ELF-1 (cell line): ENCODE results near the gene CCDC187.

Experiments used
- DNase-seq: peaks from one replicate; pipeline ENCODE4 v3.0.0-alpha.2; 2016; ENCODE audit warnings: low read depth, low spot score

The CCDC187 gene

DNA sequence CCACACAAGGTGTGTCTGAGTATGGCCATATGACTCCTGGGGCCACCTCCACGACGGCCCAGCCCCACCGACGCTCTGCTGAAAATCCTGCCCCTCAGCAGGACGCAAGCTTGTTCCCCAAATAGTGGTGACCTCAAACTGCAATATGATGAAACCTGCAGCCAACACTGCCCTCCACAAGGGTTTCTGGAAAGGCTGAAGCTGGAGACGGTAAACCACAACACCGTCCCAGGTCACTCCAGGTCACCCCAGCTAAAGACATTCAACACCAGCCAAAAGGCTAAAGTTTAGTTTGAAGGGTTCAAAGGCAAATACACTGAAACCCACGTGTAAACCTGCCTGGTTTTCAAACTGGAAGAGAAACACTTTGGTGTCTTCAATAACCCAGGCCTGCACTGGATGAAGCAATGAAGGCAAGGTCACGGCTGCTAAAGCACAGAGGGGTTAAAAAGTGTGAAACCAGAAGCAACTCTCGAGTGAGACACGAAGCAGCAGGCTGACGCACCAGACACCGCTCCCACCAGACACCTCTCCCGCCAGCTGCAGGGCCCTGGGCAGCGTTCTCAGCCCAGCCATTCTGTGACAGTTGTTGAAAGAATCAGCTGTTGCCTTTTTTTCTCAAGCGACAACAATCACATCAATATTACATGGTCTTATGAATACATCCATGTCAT, 97.2 kb downstream of the CCDC187 start:
- DNase-seq, result no peak

DNA sequence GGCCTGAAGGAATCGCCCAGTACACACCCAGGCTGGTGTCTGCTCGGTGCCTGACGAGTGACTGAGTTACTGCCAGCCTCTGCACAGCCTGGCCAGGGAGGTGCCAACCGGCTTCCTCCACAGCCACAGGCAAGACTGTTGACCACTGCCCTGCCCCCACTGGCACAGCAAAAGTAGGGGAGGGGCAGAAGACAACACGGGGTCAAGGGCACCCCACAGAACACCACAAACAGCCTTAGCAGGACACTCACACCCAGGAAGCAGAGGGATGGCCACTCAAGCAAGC, 98.2 kb downstream of the CCDC187 start:
- no peak for DNase-seq

DNA sequence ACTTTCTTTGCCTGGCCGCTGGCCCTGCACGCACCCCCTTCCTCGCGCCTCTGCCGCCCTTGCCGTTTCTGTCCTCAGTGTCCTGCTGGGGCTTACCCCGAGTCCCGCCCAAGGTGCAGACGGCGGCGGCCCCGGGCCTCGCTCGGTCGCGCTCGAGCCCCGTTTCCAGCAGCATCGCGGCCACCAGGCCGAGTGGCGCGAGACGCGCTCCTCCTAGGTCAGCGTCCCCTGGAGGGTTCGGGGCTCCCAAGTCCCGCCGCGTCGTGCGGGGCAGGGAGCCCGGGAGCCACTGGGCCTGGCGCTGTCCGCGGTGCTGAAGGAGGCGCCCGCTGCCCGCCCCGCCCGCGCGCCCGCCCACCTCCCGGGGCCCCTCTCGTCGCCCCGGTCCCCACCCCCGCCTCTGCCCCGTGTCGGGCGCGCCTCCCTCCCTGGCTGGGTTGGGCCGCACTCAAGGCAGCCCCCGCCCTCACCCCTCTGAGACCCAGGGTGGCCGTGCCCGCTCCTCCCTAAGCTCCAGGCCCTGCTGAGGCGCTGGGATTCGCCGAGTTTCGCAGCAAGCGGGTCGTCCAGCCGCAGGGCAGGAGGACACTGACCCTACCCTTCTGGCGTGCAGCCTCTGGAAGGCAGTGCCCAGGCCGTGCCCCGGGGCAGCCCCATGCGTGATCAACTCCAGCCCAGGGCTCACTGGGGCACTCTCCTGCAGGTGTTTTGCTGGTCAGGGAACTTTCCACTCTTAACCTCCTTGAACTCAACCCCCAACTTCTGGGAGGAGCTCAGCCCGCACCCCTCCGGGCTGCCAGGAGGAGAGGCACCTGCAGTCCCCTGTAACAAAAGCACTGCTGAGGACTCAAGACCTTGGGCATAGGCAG, 98.8 kb downstream of the CCDC187 start, which contains the start of gene LHX3:
Gene LHX3, minus strand, starts transcription at position 291 of the 869 bp plus-strand sequence. Its CDS starts 116 bp downstream, at position 175.
- no peak for DNase-seq

DNA sequence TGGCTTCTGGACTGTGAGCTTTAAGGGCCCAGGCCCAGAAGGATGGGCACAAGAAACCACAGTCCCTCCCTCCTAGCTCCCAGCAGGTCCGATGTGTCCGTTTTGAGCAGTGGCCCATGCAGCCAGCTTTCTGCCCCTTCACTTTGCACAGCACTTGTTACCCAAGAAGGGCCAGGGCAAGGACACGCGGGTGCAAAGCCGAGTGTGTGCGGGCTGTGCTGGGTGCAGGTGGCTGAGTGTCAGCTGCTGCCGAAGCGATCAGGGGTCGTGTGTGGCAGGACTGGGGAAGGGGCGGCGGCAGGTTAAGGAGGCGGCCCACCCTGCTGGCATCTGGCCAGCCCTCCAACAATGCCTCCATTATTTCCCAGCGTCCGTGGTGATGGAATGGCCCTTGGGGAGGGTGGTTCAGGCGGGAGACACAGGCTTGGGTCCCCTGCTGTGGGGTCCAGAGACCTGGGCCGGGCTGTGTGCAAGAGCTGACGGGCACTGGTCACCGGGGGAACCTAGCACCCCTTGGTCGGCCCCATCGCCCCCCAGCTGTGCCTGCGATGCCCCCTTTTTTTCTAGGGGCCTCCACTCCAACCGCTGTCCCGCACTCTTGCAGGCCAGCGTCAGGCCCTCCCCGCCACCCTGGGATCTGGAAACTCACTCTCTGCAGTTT, 99.6 kb downstream of the CCDC187 start:
- no peak for DNase-seq

DNA sequence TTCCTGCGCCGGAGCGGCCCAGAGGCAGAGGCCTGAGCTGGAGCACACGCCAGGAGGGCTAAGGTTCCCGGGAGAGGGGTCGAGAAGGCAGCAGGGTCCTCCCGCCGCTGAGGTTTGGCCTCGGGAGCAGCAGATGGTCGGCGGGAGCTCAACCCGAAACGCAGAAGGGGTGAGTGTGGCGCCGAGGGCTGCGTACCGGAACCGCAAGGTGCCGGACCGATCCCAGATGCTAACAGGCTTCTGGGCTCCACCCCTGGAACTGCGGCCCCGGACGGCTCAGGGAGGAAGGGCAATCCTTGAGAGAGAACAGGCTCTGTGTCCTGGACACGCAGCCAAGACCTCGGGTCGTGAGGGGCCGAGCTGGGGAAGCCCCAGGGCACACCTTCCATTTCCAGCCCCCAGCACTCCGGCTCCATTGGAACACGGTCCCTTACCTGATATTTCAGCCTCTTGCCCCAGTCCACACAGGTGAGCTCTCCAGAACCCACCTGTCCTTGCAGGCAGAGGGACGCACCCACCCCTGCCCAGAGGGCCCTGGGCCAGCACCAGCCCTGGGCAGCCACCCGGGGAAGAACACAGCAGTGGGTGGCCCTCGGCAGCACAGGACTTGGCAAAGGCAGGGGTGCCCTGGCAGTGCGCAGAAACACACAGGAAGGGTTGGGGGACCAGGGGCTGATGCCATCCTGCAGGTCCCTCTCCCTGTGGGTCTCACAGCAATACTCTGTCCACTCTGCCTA, 100.3 kb downstream of the CCDC187 start:
- no peak for DNase-seq

DNA sequence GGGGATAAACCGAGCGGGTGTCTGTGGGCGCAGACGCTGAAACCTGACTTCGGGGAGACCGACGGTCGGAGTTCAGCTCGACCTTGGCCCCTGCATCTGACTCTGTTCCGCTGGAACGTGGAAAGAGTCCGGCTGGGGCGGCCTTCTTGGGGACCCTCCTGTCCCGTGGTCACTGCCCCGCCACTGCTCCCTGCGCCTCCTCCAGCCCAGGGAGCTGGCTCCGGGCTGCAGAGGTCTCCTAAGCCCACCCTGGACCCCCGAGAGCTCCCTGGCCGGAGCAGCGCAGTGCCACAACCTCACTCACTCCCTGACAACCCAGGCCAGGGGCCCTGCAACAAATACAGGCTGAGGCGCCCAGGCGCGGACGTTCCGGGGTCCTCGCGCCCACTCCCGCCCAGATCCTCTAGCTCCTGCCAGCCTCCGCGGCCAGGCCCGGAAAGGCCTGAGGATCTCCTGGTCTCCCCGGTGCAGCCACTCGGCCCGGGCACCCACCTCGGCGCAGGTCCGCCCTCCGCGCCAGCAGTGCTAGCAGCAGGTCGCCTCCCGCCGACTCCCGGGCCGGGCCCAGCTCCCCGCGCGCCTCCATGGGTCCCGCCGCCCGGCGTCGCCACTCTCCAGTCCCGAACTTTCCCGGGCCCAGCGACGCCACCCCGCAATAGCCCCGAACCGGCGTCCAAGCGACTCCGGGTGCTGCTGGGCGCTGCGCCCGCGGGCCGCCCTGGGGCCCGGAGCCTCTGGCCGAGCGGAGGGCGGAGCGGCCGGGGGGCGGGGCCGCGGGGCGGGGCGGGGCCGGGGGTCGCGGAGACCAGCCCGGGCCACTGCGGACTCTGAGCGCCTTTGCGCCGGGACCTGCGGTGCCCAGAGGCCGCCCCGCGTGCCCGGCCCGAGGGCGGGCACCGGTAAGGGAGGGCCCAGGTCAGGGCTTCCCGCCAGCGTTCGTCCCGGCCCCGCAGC, 101.2 kb downstream of the CCDC187 start:
- no peak for DNase-seq

DNA sequence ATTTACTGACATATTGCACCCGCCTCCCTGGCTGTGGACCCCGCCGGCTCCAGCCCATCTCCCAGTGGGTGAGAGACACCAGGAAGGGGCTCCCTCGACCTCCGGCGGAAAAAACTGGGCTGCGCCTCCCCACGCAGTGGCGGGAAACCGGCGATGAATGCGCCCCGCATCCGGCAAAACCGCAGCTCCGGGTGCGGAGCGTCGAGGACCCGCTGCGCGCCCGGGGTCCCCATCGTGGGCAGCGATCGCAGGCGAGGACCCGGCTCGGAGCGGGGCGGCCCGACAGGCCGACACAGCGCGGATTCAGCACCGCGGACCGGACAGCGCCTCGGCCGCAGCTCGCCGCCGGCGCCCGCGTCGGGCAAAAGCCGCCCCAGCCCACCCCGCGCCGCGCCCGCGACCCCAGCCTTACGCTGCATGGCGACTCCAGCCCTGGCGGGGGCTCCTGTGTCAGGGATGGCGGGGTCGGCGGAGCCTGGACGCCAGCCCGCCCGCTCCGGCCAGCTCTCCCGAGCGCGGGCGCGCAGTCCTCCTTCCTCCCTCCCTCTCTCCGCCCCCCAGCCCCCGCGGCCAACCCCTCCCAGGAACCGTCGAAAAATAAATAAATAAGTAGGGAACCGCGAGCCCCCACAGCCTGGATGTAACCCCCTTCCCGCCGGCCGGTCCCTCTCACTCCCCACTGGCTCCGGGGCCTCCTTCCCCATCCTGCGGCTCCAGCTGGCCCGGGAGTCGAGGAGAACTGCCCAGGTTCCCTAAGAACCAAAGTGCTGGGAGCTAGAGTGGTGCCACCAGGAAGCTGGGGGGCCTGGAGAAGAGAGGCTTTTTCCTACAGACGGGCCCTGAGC, 102.1 kb downstream of the CCDC187 start:
- DNase-seq, result no peak

DNA sequence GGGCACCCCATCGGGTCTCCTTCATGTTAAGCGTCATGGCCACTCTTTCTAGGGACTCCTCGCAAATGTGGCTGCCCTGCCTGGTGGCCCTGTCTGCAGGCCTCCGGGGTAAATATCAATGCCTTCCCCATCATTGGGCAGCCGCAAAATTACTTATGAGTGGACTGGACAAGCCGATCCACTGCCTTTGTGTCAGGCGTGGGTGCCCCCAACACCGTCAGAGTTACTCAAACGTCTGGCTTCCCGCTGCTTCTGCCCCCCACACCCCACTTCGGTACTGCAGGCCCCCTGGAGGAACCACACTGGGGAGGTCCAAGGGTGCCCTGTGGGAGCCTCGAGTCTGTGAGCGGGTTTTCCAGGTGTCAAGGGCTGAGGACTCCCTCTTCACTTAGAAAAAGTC, 102.7 kb downstream of the CCDC187 start:
- no peak for DNase-seq

DNA sequence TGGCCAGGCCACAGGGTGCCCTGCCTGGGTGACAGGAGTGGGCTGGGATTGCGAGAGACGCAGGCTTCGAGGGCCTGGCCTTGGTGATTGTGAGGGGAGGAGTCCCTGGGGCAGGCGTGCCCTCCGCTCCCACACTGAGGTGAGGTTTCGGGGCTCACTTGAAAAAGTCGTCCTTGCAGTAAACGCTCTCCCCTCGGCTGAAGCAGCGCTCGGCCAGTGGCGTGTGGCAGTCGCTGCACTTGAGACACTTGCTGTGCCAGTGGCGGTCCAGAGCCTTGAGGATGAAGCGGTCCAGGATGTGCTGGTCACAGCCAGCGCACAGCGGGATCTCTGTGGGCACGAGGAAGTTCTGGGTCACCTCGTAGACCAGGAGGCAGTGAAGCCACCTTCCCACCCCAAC, 103.5 kb downstream of the CCDC187 start:
- DNase-seq, result no peak
